NB4 (cell line): ENCODE results near the gene ANO8.

Experiments
- MYC ChIP-seq: IDR thresholded peaks from 2 replicates; pipeline ENCODE4 v1.6.1; 2011; ENCODE audit warnings: low read depth, low read length
- POLR2A ChIP-seq: IDR thresholded peaks from 2 replicates; pipeline ENCODE4 v1.6.1; 2011; ENCODE audit warnings: mild to moderate bottlenecking; ENCODE audit not compliant: insufficient read length; ENCODE audit errors: extremely low read depth
- TF ChIP-seq, protein P1 (sequence below): IDR thresholded peaks from one replicate; pipeline ENCODE4 v1.5.1; 2012; ENCODE audit warnings: low read depth, low read length

DNA sequence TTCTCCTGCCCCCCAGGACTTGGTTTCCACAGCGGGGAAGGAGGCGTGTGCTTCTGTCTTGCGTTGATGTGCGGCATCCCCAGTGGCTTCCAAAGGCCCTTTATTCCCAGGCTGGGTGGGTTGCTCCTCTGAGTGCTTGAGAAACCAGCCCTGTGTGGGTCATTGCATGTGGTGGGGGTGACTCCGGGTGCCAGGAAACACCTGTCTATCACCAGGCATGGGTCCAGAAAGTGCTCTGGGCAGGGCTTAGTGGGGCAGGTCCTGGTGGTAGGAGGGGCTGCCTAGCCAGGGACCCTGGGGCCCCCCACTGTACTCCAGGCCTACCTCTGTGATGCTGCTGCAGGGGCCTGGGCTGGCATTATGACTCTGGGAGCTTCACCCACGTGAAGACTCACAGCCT lies 15.7 kb downstream of the ANO8 start:
- TF ChIP-seq, protein P1, sequence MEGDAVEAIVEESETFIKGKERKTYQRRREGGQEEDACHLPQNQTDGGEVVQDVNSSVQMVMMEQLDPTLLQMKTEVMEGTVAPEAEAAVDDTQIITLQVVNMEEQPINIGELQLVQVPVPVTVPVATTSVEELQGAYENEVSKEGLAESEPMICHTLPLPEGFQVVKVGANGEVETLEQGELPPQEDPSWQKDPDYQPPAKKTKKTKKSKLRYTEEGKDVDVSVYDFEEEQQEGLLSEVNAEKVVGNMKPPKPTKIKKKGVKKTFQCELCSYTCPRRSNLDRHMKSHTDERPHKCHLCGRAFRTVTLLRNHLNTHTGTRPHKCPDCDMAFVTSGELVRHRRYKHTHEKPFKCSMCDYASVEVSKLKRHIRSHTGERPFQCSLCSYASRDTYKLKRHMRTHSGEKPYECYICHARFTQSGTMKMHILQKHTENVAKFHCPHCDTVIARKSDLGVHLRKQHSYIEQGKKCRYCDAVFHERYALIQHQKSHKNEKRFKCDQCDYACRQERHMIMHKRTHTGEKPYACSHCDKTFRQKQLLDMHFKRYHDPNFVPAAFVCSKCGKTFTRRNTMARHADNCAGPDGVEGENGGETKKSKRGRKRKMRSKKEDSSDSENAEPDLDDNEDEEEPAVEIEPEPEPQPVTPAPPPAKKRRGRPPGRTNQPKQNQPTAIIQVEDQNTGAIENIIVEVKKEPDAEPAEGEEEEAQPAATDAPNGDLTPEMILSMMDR, result no peak
- no peak for TF ChIP-seq POLR2A
- no peak for TF ChIP-seq MYC
